ENCODE results near the gene MAGI1.

- TF ChIP-seq, protein P1, sequence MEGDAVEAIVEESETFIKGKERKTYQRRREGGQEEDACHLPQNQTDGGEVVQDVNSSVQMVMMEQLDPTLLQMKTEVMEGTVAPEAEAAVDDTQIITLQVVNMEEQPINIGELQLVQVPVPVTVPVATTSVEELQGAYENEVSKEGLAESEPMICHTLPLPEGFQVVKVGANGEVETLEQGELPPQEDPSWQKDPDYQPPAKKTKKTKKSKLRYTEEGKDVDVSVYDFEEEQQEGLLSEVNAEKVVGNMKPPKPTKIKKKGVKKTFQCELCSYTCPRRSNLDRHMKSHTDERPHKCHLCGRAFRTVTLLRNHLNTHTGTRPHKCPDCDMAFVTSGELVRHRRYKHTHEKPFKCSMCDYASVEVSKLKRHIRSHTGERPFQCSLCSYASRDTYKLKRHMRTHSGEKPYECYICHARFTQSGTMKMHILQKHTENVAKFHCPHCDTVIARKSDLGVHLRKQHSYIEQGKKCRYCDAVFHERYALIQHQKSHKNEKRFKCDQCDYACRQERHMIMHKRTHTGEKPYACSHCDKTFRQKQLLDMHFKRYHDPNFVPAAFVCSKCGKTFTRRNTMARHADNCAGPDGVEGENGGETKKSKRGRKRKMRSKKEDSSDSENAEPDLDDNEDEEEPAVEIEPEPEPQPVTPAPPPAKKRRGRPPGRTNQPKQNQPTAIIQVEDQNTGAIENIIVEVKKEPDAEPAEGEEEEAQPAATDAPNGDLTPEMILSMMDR (IDR thresholded peaks at IDR 0.05), result no peak
- no peak for TF ChIP-seq POLR2A (IDR thresholded peaks at IDR 0.05)
Observed at GRCh38 chr3:65675011-65675410, 363.7 kb downstream of the MAGI1 start.

Measured in lower leg skin (tissue), 3 donors.